Measurements from ENCODE around the gene TMTC2.

Gene TMTC2

DNA sequence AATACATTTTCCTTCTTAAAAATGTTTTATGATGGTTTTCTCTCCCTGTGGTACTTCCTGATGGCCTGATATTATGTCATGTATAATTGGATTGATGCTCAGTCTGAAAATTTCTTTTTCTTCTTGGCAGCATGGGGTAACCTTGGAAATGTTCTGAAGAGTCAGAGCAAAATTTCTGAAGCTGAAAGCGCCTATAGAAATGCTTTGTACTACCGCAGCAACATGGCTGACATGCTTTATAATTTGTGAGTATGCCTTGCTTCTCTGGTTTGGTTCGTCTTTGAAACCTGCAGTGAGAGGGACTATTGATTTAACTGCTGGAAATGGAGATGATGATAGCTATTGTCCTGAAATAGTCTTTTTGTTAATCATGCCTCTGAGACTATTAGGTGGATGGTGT, 243.6 kb downstream of the TMTC2 start:
- no peak overlapping the region for H3K4me2 ChIP-seq (ENCODE audit: low read length)
- no peak overlapping the region for H3K27ac ChIP-seq (ENCODE audit: low read length)
- H3K79me2 ChIP-seq (ENCODE audit: low read length), result no peaks in the 10 kb centered on the region
- H3K27me3 ChIP-seq (ENCODE audit: low read depth, low read length), result no peaks in the 10 kb centered on the region
- no peaks in the 10 kb centered on the region for H3K4me1 ChIP-seq (ENCODE audit: low read length)
- TF ChIP-seq, protein P1, sequence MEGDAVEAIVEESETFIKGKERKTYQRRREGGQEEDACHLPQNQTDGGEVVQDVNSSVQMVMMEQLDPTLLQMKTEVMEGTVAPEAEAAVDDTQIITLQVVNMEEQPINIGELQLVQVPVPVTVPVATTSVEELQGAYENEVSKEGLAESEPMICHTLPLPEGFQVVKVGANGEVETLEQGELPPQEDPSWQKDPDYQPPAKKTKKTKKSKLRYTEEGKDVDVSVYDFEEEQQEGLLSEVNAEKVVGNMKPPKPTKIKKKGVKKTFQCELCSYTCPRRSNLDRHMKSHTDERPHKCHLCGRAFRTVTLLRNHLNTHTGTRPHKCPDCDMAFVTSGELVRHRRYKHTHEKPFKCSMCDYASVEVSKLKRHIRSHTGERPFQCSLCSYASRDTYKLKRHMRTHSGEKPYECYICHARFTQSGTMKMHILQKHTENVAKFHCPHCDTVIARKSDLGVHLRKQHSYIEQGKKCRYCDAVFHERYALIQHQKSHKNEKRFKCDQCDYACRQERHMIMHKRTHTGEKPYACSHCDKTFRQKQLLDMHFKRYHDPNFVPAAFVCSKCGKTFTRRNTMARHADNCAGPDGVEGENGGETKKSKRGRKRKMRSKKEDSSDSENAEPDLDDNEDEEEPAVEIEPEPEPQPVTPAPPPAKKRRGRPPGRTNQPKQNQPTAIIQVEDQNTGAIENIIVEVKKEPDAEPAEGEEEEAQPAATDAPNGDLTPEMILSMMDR (IDR thresholded peaks at IDR 0.05; ENCODE audit: low read depth, low read length), result no peak
- no peak for TF ChIP-seq EZH2phosphoT487 (IDR thresholded peaks at IDR 0.05; ENCODE audit: low read depth)
- H2AFZ ChIP-seq (ENCODE audit: low read depth, low read length), result no peak overlapping the region
- H3K36me3 ChIP-seq (replicated peaks; ENCODE audit: low read depth, low read length), result no peaks in the 10 kb centered on the region
- H3K4me3 ChIP-seq (ENCODE audit: low read length), result no peak overlapping the region
- no peaks in the 10 kb centered on the region for H3K9me3 ChIP-seq (ENCODE audit: insufficient read depth, low read length)
- no peaks in the 10 kb centered on the region for H4K20me1 ChIP-seq (ENCODE audit: insufficient read depth, low read length)
- no peak overlapping the region for H3K9ac ChIP-seq (ENCODE audit: low read length)

DNA sequence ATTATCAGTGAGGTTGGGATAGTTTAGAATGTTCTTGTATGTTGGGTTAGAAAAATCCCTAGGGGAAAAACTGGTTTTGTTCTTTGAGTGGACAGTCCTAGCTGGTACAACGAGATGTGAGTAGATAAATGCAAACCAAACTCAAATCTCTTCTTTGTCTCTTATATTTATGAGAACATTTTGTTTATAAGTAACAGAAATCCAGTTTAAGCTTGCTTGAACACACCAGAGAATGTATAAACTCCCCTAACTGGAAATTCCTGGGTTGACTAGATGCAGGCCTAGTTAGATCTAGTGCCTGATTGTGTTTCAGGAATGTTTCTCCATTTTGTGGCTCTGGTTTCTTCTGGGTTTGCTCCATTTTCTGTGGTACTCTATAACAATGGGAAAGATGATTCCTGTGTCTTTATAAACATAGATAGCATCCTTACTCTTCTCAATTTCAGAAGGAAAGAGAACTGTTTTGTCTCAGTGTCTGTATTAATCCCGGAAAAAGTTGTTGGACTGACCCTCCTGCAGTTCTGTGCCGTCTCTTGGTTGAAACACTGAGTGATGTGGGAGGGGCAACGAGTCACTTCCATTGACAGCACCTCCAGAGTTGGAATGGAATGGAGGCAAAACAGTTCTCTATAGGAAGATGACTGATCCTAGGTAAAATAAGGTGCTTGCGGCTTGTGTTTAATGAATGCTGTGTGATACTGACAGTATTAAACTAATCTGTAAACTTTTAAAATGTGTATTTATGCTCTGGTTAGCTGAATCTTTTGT, 244.8 kb downstream of the TMTC2 start:
- no peak overlapping the region for H2AFZ ChIP-seq (ENCODE audit: low read depth, low read length)
- H4K20me1 ChIP-seq (ENCODE audit: insufficient read depth, low read length), result no peaks in the 10 kb centered on the region
- H3K9me3 ChIP-seq (ENCODE audit: insufficient read depth, low read length), result no peaks in the 10 kb centered on the region
- no peak overlapping the region for H3K4me2 ChIP-seq (ENCODE audit: low read length)
- H3K9ac ChIP-seq (ENCODE audit: low read length), result no peak overlapping the region
- no peaks in the 10 kb centered on the region for H3K79me2 ChIP-seq (ENCODE audit: low read length)
- no peaks in the 10 kb centered on the region for H3K4me1 ChIP-seq (ENCODE audit: low read length)
- no peak overlapping the region for H3K27ac ChIP-seq (ENCODE audit: low read length)
- H3K27me3 ChIP-seq (ENCODE audit: low read depth, low read length), result no peaks in the 10 kb centered on the region
- no peak for TF ChIP-seq EZH2phosphoT487 (IDR thresholded peaks at IDR 0.05; ENCODE audit: low read depth)
- TF ChIP-seq, protein P1 (IDR thresholded peaks at IDR 0.05; ENCODE audit: low read depth, low read length), result no peak
- no peaks in the 10 kb centered on the region for H3K36me3 ChIP-seq (replicated peaks; ENCODE audit: low read depth, low read length)
- no peak overlapping the region for H3K4me3 ChIP-seq (ENCODE audit: low read length)

- no peaks in the 10 kb centered on the region for H3K9me3 ChIP-seq (ENCODE audit: insufficient read depth, low read length)
- H3K27me3 ChIP-seq (ENCODE audit: low read depth, low read length), result no peaks in the 10 kb centered on the region
- H3K4me2 ChIP-seq (ENCODE audit: low read length), result no peak overlapping the region
- H3K79me2 ChIP-seq (ENCODE audit: low read length), result no peaks in the 10 kb centered on the region
- no peaks in the 10 kb centered on the region for H3K36me3 ChIP-seq (replicated peaks; ENCODE audit: low read depth, low read length)
- H3K9ac ChIP-seq (ENCODE audit: low read length), result no peak overlapping the region
- H2AFZ ChIP-seq (ENCODE audit: low read depth, low read length), result no peak overlapping the region
- no peak overlapping the region for H3K27ac ChIP-seq (ENCODE audit: low read length)
- H3K4me3 ChIP-seq (ENCODE audit: low read length), result no peak overlapping the region
- H4K20me1 ChIP-seq (ENCODE audit: insufficient read depth, low read length), result no peaks in the 10 kb centered on the region
- H3K4me1 ChIP-seq (ENCODE audit: low read length), result no peaks in the 10 kb centered on the region
- TF ChIP-seq EZH2phosphoT487 (IDR thresholded peaks at IDR 0.05; ENCODE audit: low read depth), result no peak
Measured at GRCh38 chr12:82937151-82937550, 250.4 kb downstream of the TMTC2 start.

DNA sequence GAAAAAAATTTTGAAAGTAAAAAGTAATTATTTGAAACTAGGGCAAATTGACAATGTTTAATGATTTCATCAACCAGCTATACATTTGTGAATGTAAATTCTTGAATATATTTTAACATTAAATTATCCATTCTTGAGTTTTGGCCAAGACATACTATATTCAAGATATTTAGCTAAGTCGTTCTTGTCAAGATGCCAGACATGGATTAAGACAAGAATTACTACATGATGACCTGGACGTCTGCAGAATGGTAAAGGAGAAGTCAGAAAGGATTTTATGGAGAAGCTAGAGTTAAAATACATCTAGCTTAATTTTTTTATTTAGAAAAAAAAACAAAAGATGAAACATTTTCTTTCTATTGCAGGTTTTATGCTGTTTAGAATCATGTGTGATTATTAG, 255.8 kb downstream of the TMTC2 start:
- Histone ChIP-seq H3K4me1 (ENCODE audit: low read length) (no peaks in the 10 kb centered on the region), H3K4me3 (ENCODE audit: low read length) (no peak overlapping the region), H3K27me3 (ENCODE audit: low read depth, low read length) (no peaks in the 10 kb centered on the region), H3K9me3 (ENCODE audit: insufficient read depth, low read length) (no peaks in the 10 kb centered on the region), H3K4me2 (ENCODE audit: low read length) (no peak overlapping the region), H4K20me1 (ENCODE audit: insufficient read depth, low read length) (no peaks in the 10 kb centered on the region), H3K36me3 (replicated peaks; ENCODE audit: low read depth, low read length) (no peaks in the 10 kb centered on the region), H3K79me2 (ENCODE audit: low read length) (no peaks in the 10 kb centered on the region), H3K9ac (ENCODE audit: low read length) (no peak overlapping the region), H3K27ac (ENCODE audit: low read length) (no peak overlapping the region), H2AFZ (ENCODE audit: low read depth, low read length) (no peak overlapping the region)
- no peak for TF ChIP-seq EZH2phosphoT487 (IDR thresholded peaks at IDR 0.05; ENCODE audit: low read depth)
- TF ChIP-seq, protein P1 (IDR thresholded peaks at IDR 0.05; ENCODE audit: low read depth, low read length), result no peak
